HepG2 (cell line): ENCODE results near the gene TGM1. TPM values are rescaled to one million over a fixed set of nuclear protein-coding genes. Genes with fewer than 3 reads are reported as not detected.

Experiments
- BRD4 ChIP-seq: sonication (generic); formaldehyde crosslinking; IDR thresholded peaks from 2 replicates; pipeline ENCODE4 v1.4.0; 2020; ENCODE audit warnings: missing genetic modification reagents
- CHD4 ChIP-seq: fragments of 200-600 bp; sonication (generic); IDR thresholded peaks from 2 replicates; pipeline ENCODE4 v1.7.0; 2017; ENCODE audit warnings: mild to moderate bottlenecking, low read length, borderline replicate concordance
- HDAC2 ChIP-seq: sonication (generic); formaldehyde crosslinking; IDR thresholded peaks from 2 replicates; pipeline ENCODE4 v1.4.0; 2020; ENCODE audit warnings: missing genetic modification reagents
- HNRNPUL1 ChIP-seq: fragments of 200-400 bp; formaldehyde crosslinking; IDR thresholded peaks from 2 replicates; pipeline ENCODE4 v1.6.1; 2017; ENCODE audit warnings: low read depth, mild to moderate bottlenecking, low read length, moderate library complexity
- JDP2 ChIP-seq: sonication (generic); formaldehyde crosslinking; IDR thresholded peaks from 2 replicates; pipeline ENCODE4 v1.8.1; 2022; ENCODE audit warnings: missing genetic modification reagents, borderline replicate concordance
- MED13 ChIP-seq: sonication (generic); formaldehyde crosslinking; IDR thresholded peaks from 2 replicates; pipeline ENCODE4 v1.5.0; 2020; ENCODE audit warnings: missing genetic modification reagents
- MTF2 ChIP-seq: sonication (generic); formaldehyde crosslinking; IDR thresholded peaks from 2 replicates; pipeline ENCODE4 v1.5.0; 2020; ENCODE audit warnings: missing genetic modification reagents, borderline replicate concordance
- NFYC ChIP-seq: IDR thresholded peaks from 2 replicates; pipeline ENCODE4 v1.6.1; 2016; ENCODE audit warnings: missing genetic modification reagents, missing compliant biosample characterization
- RARG ChIP-seq: sonication (generic); formaldehyde crosslinking; IDR thresholded peaks from 2 replicates; pipeline ENCODE4 v1.4.0; 2020; ENCODE audit warnings: low read depth, mild to moderate bottlenecking, missing genetic modification reagents
- REL ChIP-seq: sonication (generic); formaldehyde crosslinking; conservative IDR thresholded peaks from 2 replicates; pipeline ENCODE4 v1.8.0; 2022; ENCODE audit warnings: mild to moderate bottlenecking, missing genetic modification reagents, moderate library complexity
- STAT5B ChIP-seq: sonication (generic); formaldehyde crosslinking; IDR thresholded peaks from 2 replicates; pipeline ENCODE4 v1.4.0; 2020; ENCODE audit warnings: missing genetic modification reagents
- TAF1 ChIP-seq: sonication (generic); formaldehyde crosslinking; IDR thresholded peaks from 2 replicates; pipeline ENCODE4 v1.4.0; 2020; ENCODE audit warnings: missing genetic modification reagents
- TOPORS ChIP-seq: sonication (generic); formaldehyde crosslinking; IDR thresholded peaks from 2 replicates; pipeline ENCODE4 v1.8.0; 2023; ENCODE audit warnings: mild to moderate bottlenecking, missing genetic modification reagents
- ZFAT ChIP-seq: sonication (generic); formaldehyde crosslinking; conservative IDR thresholded peaks from 2 replicates; pipeline ENCODE4 v1.8.1; 2023; ENCODE audit warnings: missing genetic modification reagents, inconsistent platforms
- ZFX ChIP-seq: sonication (generic); formaldehyde crosslinking; IDR thresholded peaks from 2 replicates; pipeline ENCODE4 v1.4.0; 2020; ENCODE audit warnings: mild to moderate bottlenecking, low read depth, missing genetic modification reagents, moderate library complexity
- ZNF367 ChIP-seq: sonication (generic); formaldehyde crosslinking; IDR thresholded peaks from 2 replicates; pipeline ENCODE4 v1.4.0; 2020; ENCODE audit warnings: missing genetic modification reagents, borderline replicate concordance
- ZNF83 ChIP-seq: sonication (generic); formaldehyde crosslinking; IDR thresholded peaks from 2 replicates; pipeline ENCODE4 v1.4.0; 2020; ENCODE audit warnings: missing genetic modification reagents, mild to moderate bottlenecking, borderline replicate concordance
- polyA plus RNA-seq, 8 experiments: library from polyadenylated mRNA; depleted of rRNA in 3 of 8; stranded (reverse) in 7 of 8; unstranded in 1 of 8; fragments of >200 nt; fragmentation: Illumina TruSeq in 4 of 8; extraction: Trizol in 4 of 8; gene quantifications; 2 replicates each; pipeline versions ENCODE4 v1.2.1 to v1.2.3, GENCODE V29; 2011 to 2016; ENCODE audit warnings: low read depth in 4 of 8, missing spikeins in 1 of 8, mixed read lengths in 1 of 8; ENCODE audit not compliant: insufficient read depth in 1 of 8
- total RNA-seq, 5 experiments: library from RNA; depleted of rRNA; stranded (reverse); fragments of >200 nt; fragmentation: Illumina TruSeq; extraction: Trizol; gene quantifications; 2 replicates each; pipeline ENCODE4 v1.2.3, GENCODE V29; 2016; ENCODE audit warnings: low read depth in 1 of 5
- TF ChIP-seq, protein P1 (sequence below), 2 experiments: sonication (generic) in 1 of 2; formaldehyde crosslinking in 1 of 2; IDR thresholded peaks; 2 replicates each; pipeline versions ENCODE4 v1.4.0 to v1.6.1; 2018 to 2020; ENCODE audit warnings: missing genetic modification reagents in 2 of 2, borderline replicate concordance in 1 of 2, low read depth in 1 of 2, mild to moderate bottlenecking in 1 of 2, missing biosample characterization in 1 of 2
- TF ChIP-seq, protein P2 (sequence below): sonication (generic); formaldehyde crosslinking; IDR thresholded peaks from 2 replicates; pipeline ENCODE4 v1.4.0; 2020; ENCODE audit warnings: missing genetic modification reagents, borderline replicate concordance
- TF ChIP-seq, protein P3 (sequence below): sonication (generic); formaldehyde crosslinking; IDR thresholded peaks from 2 replicates; pipeline ENCODE4 v1.5.1; 2020; ENCODE audit warnings: missing genetic modification reagents, mild to moderate bottlenecking, borderline replicate concordance

TGM1 gene
- total and polyA plus RNA-seq, 2 of the 13 experiments (the other 11 are each of a cell fraction or from before 2014, with no cell fraction given): 3.2 to 10.6 TPM

DNA sequence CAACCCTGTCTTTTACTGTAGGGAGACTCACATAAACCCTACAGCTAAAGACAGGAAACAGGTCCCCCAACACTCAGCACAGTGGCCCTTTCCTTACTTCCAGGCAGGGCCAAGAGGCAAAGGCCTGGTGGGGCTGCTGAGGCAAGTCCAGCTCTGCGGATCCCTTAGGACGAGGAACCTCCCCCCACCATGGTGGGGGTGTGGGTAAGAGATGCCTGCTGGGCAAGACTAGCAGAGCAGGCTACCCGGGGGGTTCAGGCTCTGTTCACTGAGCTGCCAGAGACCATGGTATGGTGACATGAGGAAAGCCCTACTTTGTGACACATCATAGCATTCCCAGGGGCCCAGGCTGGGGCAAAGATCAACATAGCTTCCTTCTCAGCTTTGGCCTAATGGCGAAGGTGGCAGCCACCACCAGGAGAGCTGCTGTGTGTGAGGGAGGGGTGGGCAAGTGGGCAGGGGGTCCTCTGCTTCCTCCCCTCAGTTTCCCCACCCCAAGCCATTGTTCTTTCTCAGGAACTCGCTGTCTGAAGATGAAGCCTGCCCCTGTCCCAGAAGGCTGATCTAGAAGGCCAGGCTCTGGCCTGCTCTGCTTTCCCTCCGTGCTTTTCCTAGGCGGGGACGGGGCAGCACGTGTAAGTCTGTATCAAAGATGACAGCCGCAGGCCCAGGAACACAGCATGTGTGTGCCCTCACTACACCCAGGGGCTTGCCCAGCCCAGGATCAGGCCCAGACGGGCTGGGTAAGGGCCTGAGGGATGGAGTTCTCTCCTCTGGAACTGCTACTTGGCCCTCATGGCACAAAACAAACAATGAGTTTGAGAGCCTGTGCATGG, 10.5 kb downstream of the TGM1 start (continued):
- TF ChIP-seq MTF2 (CRISPR knock-in tag): no peak
- TF ChIP-seq TOPORS: no peak
- TF ChIP-seq TAF1 (CRISPR knock-in tag): peak; percentile 42; the same call in 1 of the 2 replicates
- TF ChIP-seq REL (CRISPR knock-in tag): no peak
- TF ChIP-seq HNRNPUL1: no peak
- no peak for TF ChIP-seq MED13 (CRISPR knock-in tag)
- TF ChIP-seq NFYC (CRISPR knock-in tag): no peak
- no peak for TF ChIP-seq STAT5B (CRISPR knock-in tag)
- 0 out of 2 replicates have a peak, but pooled peaks have one; percentile 22 for TF ChIP-seq CHD4
- no peak for TF ChIP-seq JDP2 (CRISPR knock-in tag)
- TF ChIP-seq, protein P1, sequence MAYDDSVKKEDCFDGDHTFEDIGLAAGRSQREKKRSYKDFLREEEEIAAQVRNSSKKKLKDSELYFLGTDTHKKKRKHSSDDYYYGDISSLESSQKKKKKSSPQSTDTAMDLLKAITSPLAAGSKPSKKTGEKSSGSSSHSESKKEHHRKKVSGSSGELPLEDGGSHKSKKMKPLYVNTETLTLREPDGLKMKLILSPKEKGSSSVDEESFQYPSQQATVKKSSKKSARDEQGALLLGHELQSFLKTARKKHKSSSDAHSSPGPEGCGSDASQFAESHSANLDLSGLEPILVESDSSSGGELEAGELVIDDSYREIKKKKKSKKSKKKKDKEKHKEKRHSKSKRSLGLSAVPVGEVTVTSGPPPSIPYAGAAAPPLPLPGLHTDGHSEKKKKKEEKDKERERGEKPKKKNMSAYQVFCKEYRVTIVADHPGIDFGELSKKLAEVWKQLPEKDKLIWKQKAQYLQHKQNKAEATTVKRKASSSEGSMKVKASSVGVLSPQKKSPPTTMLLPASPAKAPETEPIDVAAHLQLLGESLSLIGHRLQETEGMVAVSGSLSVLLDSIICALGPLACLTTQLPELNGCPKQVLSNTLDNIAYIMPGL (CRISPR knock-in tag; IDR thresholded peaks at IDR 0.05; ENCODE audit: borderline replicate concordance in 1 of 2, low read depth in 1 of 2): no peak; a peak in 1 of 4 replicates
- TF ChIP-seq, protein P2, sequence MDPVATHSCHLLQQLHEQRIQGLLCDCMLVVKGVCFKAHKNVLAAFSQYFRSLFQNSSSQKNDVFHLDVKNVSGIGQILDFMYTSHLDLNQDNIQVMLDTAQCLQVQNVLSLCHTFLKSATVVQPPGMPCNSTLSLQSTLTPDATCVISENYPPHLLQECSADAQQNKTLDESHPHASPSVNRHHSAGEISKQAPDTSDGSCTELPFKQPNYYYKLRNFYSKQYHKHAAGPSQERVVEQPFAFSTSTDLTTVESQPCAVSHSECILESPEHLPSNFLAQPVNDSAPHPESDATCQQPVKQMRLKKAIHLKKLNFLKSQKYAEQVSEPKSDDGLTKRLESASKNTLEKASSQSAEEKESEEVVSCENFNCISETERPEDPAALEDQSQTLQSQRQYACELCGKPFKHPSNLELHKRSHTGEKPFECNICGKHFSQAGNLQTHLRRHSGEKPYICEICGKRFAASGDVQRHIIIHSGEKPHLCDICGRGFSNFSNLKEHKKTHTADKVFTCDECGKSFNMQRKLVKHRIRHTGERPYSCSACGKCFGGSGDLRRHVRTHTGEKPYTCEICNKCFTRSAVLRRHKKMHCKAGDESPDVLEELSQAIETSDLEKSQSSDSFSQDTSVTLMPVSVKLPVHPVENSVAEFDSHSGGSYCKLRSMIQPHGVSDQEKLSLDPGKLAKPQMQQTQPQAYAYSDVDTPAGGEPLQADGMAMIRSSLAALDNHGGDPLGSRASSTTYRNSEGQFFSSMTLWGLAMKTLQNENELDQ (CRISPR knock-in tag): no peak; the same call in 1 of the 2 replicates
- TF ChIP-seq BRD4 (CRISPR knock-in tag): 0 out of 2 replicates have a peak, but pooled peaks have one; percentile 45
- peak; percentile 97; the same call in 1 of the 2 replicates for TF ChIP-seq ZNF83 (CRISPR knock-in tag)
- TF ChIP-seq RARG (CRISPR knock-in tag): no peak
- TF ChIP-seq ZFAT (CRISPR knock-in tag): no peak
- peak; percentile 69; the same call in 1 of the 2 replicates for TF ChIP-seq ZFX (CRISPR knock-in tag)
- no peak; the same call in 1 of the 2 replicates for TF ChIP-seq HDAC2 (CRISPR knock-in tag)
- TF ChIP-seq, protein P3, sequence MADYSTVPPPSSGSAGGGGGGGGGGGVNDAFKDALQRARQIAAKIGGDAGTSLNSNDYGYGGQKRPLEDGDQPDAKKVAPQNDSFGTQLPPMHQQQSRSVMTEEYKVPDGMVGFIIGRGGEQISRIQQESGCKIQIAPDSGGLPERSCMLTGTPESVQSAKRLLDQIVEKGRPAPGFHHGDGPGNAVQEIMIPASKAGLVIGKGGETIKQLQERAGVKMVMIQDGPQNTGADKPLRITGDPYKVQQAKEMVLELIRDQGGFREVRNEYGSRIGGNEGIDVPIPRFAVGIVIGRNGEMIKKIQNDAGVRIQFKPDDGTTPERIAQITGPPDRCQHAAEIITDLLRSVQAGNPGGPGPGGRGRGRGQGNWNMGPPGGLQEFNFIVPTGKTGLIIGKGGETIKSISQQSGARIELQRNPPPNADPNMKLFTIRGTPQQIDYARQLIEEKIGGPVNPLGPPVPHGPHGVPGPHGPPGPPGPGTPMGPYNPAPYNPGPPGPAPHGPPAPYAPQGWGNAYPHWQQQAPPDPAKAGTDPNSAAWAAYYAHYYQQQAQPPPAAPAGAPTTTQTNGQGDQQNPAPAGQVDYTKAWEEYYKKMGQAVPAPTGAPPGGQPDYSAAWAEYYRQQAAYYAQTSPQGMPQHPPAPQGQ: no peak
- TF ChIP-seq ZNF367 (CRISPR knock-in tag): no peak
